B cell (primary cell): Measurements from ENCODE around the gene ANKLE2. TPM values are rescaled to one million over a fixed set of nuclear protein-coding genes. Genes with fewer than 3 reads are reported as not detected.
"Not testable (repeated sequence)": the region's sequence is repeated elsewhere in the genome, so short reads cannot be mapped to it uniquely, and the experiment has no call there.

Experiments used
- ATAC-seq: fragments of 200-7000 bp; cut with Tn5 transposase; one replicate; pipeline ENCODE4 v1.10.0; 2021; ENCODE audit warnings: low read depth, mild to moderate bottlenecking, moderate number of reproducible peaks, moderate library complexity
- CTCF ChIA-PET: fragments of 350-600 bp; sonication (Branson Sonifier 250); formaldehyde crosslinking; loops from one replicate; lab custom pipeline; 2021; ENCODE audit warnings: antibody characterized with exemption, inconsistent platforms; lab: Charles Lee
- POLR2A ChIA-PET: fragments of 350-600 bp; sonication (Branson Sonifier 250); formaldehyde crosslinking; loops from one replicate; lab custom pipeline; 2021; ENCODE audit warnings: antibody characterized with exemption; lab: Charles Lee
- DNase-seq: peaks from one replicate; pipeline ENCODE4 v3.0.0; 2013
- H2AFZ ChIP-seq: 2 replicates; pipeline ENCODE4 v1.6.1; 2012; ENCODE audit warnings: mild to moderate bottlenecking, low read depth, low read length; ENCODE audit not compliant: insufficient read depth, poor library complexity, severe bottlenecking
- H3K27ac ChIP-seq, 2 donors: 1 replicate in 1 of 2; 2 replicates in 1 of 2; pipeline ENCODE4 v1.5.1; 2012 to 2013; ENCODE audit warnings: low read length in 2 of 2, mild to moderate bottlenecking in 2 of 2, moderate library complexity in 1 of 2
- H3K27me3 ChIP-seq, 4 experiments: fragments of 200-600 bp in 1 of 4; sonication (generic) in 1 of 4; replicated peaks in 1 of 4; 1 replicate in 2 of 4; 2 replicates in 2 of 4; pipeline versions ENCODE4 v1.6.1 to v1.7.0; 2013 to 2016; ENCODE audit warnings: low read length in 3 of 4, mild to moderate bottlenecking in 2 of 4, mixed read lengths in 1 of 4, moderate library complexity in 1 of 4; ENCODE audit not compliant: insufficient read depth in 4 of 4, control insufficient read depth in 3 of 4; ENCODE audit errors: control extremely low read depth in 1 of 4
- H3K36me3 ChIP-seq, 2 experiments: replicated peaks in 1 of 2; 1 replicate in 1 of 2; 2 replicates in 1 of 2; pipeline versions ENCODE4 v1.6.1 to v1.7.1; 2013; ENCODE audit warnings: low read length in 1 of 2; ENCODE audit not compliant: insufficient read depth in 2 of 2, control insufficient read depth in 1 of 2; ENCODE audit errors: control extremely low read depth in 1 of 2, extremely low read depth in 1 of 2
- H3K4me1 ChIP-seq, 2 donors: fragments of 200-600 bp in 1 of 2; sonication (generic) in 1 of 2; 1 replicate in 1 of 2; 2 replicates in 1 of 2; pipeline versions ENCODE4 v1.5.1 to v1.6.1; 2013 to 2017; ENCODE audit warnings: low read length in 2 of 2; ENCODE audit not compliant: control insufficient read depth in 2 of 2, insufficient read depth in 2 of 2
- H3K4me2 ChIP-seq: replicated peaks from 2 replicates; pipeline ENCODE3; 2012; ENCODE audit warnings: mild to moderate bottlenecking, low read depth, low read length; ENCODE audit not compliant: poor library complexity, severe bottlenecking
- H3K4me3 ChIP-seq, 5 experiments: fragments of 200-600 bp in 1 of 5; sonication (generic) in 1 of 5; 1 replicate in 3 of 5; 2 replicates in 2 of 5; pipeline versions ENCODE4 v1.5.1 to v1.7.0; 2011 to 2016; ENCODE audit warnings: low read length in 4 of 5, mild to moderate bottlenecking in 4 of 5, low read depth in 2 of 5, control low read depth in 1 of 5, moderate library complexity in 1 of 5; ENCODE audit not compliant: insufficient read depth in 1 of 5; ENCODE audit errors: control extremely low read depth in 1 of 5, extremely low read depth in 1 of 5
- H3K79me2 ChIP-seq: fragments of 200-600 bp; sonication (generic); one replicate; pipeline ENCODE4 v1.6.0; 2016; ENCODE audit warnings: low read length; ENCODE audit not compliant: control insufficient read depth, insufficient read depth
- H3K9ac ChIP-seq: fragments of 200-600 bp; sonication (generic); 2 replicates; pipeline ENCODE4 v1.6.1; 2017; ENCODE audit warnings: mild to moderate bottlenecking, low read length, moderate library complexity
- H3K9me3 ChIP-seq, 3 donors: one replicate each; pipeline versions ENCODE4 v1.6.1 to v1.7.1; 2013; ENCODE audit warnings: low read length in 2 of 3; ENCODE audit not compliant: control insufficient read depth in 2 of 3, insufficient read depth in 1 of 3; ENCODE audit errors: control extremely low read depth in 1 of 3
- H4K20me1 ChIP-seq: 2 replicates; pipeline ENCODE4 v1.6.0; 2012; ENCODE audit warnings: mild to moderate bottlenecking, low read length; ENCODE audit not compliant: insufficient read depth, control insufficient read depth, poor library complexity, severe bottlenecking
- H3K27ac Mint-ChIP-seq: one replicate; pipeline ENCODE4 v1.8.0; 2021; ENCODE audit warnings: mixed read lengths
- H3K27me3 Mint-ChIP-seq: one replicate; pipeline ENCODE4 v1.8.0; 2021; ENCODE audit warnings: mixed read lengths
- H3K4me1 Mint-ChIP-seq: one replicate; pipeline ENCODE4 v1.8.0; 2021; ENCODE audit warnings: mixed read lengths
- H3K4me3 Mint-ChIP-seq: one replicate; pipeline ENCODE4 v1.8.0; 2021; ENCODE audit warnings: mixed read lengths
- H3K9me3 Mint-ChIP-seq: one replicate; pipeline ENCODE4 v1.8.0; 2022; ENCODE audit warnings: mixed read lengths; ENCODE audit not compliant: insufficient read depth
- CTCF ChIP-seq: fragments of 200-600 bp; IDR thresholded peaks from one replicate; pipeline ENCODE4 v1.8.0; 2022; ENCODE audit warnings: antibody characterized with exemption, mild to moderate bottlenecking
- WGBS: methylation state at CpG from one replicate; pipeline ENCODE4 v1.1.5; 2013; ENCODE audit warnings: missing lambda C conversion rate; ENCODE audit not compliant: insufficient coverage; 5-methylcytosine and 5-hydroxymethylcytosine counted together
- intact Hi-C: fragments of 100-400 bp; cut with micrococcal nuclease; formaldehyde crosslinking; loops from one replicate; pipeline ENCODE4 v1.10.0; 2022
- polyA plus RNA-seq: library from polyadenylated mRNA; depleted of rRNA; stranded (reverse); fragments of >200 nt; gene quantifications from 2 replicates; pipeline ENCODE4 v1.2.3, GENCODE V29; 2012
- total RNA-seq, 2 donors: library from RNA; stranded (reverse); fragments of 120-200 nt in 1 of 2; gene quantifications; 1 replicate in 1 of 2; 2 replicates in 1 of 2; pipeline versions ENCODE4 v1.2.3 to v1.2.4, GENCODE V29; 2013 to 2022

The ANKLE2 gene
- total and polyA plus RNA-seq, 2 donors (not counting 1 experiment from before 2014, with no cell fraction given) = 105 to 148 TPM

- peak; percentile 40 for DNase-seq
- intact Hi-C loops = not testable (repeated sequence)
Measured at GRCh38 chr12:132809391-132809790, 47.8 kb upstream of the ANKLE2 start.

More at GRCh38 chr12:132809391-132809790, 47.8 kb upstream of the ANKLE2 start:
- H2AFZ ChIP-seq, ATAC-seq, H3K27ac Mint-ChIP-seq, H3K4me3 Mint-ChIP-seq, H3K4me3 ChIP-seq, H3K27me3 ChIP-seq, H3K9me3 Mint-ChIP-seq, H3K4me1 Mint-ChIP-seq, H3K9ac ChIP-seq, H3K27ac ChIP-seq, POLR2A ChIA-PET, H3K4me2 ChIP-seq, H3K9me3 ChIP-seq, H3K27me3 Mint-ChIP-seq, H3K4me1 ChIP-seq: not testable (repeated sequence)
- Histone ChIP-seq H4K20me1 (peaks cover 24% of the 10 kb centered on the region), H3K79me2 (peaks cover 43% of the 10 kb centered on the region), H3K36me3 (peaks cover 5 to 54% of the 10 kb centered on the region in 2 experiments)
- 73% methylated on average over 7 of the region's 13 CpGs for WGBS
- peak; percentile 55 for TF ChIP-seq CTCF
- CTCF ChIA-PET = interaction anchor here (1.8 kb wide), 1 partner anchor 10 kb away, joined by 5 read pairs; no protein-coding TSS in a partner anchor
